Measurements from ENCODE around the gene FAM50B. TPM values are rescaled to one million over a fixed set of nuclear protein-coding genes. Genes with fewer than 3 reads are reported as not detected.

FAM50B gene
- total and polyA plus RNA-seq, 2 experiments from 2014 or later, result 4.4 to 4.8 TPM

- TF ChIP-seq ZNF462 (CRISPR knock-in tag; IDR thresholded peaks at IDR 0.05), result no peak
Observed at GRCh38 chr6:3879194-3879952, 30.2 kb downstream of the FAM50B start (continued).

- peaks cover 15% of the 10 kb centered on the region; the same call in 2 of the 3 replicates for H3K36me3 Mint-ChIP-seq (ENCODE audit: low read depth)
- no peak for DNase-seq (ENCODE audit: low spot score)
Observed at GRCh38 chr6:3881711-3882421, 32.7 kb downstream of the FAM50B start.

More at GRCh38 chr6:3881711-3882421, 32.7 kb downstream of the FAM50B start:
- peaks cover 4% of the 10 kb centered on the region for H3K27me3 Mint-ChIP-seq (ENCODE audit: insufficient read depth, low read depth, poor library complexity)
- Histone ChIP-seq H3K36me3 (ENCODE audit: insufficient read depth) (no peaks in the 10 kb centered on the region), H3K4me3 (no peak overlapping the region), H3K27ac (ENCODE audit: low read depth) (no peak overlapping the region), H3K4me2 (no peak overlapping the region), H3K4me1 (ENCODE audit: insufficient read depth) (no peaks in the 10 kb centered on the region), H4K20me1 (replicated peaks; ENCODE audit: insufficient read depth) (no peaks in the 10 kb centered on the region), H3K79me2 (replicated peaks; ENCODE audit: insufficient read depth) (no peaks in the 10 kb centered on the region), H3K9me2 (ENCODE audit: insufficient read depth) (no peaks in the 10 kb centered on the region), H3K27me3 (ENCODE audit: insufficient read depth) (no peaks in the 10 kb centered on the region), H3F3A (replicated peaks; ENCODE audit: low read depth) (no peaks in the 10 kb centered on the region), H2AFZ (no peak overlapping the region)
- no peak for ATAC-seq
- TF ChIP-seq ZNF331 (CRISPR knock-in tag; IDR thresholded peaks at IDR 0.05; ENCODE audit: low read depth) (no peak), POLR2AphosphoS5 (IDR thresholded peaks at IDR 0.05; ENCODE audit: low read depth) (no peak)
- H3K9me3 Mint-ChIP-seq, result peaks cover 15% of the 10 kb centered on the region
- H3K4me1 Mint-ChIP-seq, result peaks cover 8% of the 10 kb centered on the region
- no peak overlapping the region for H3K4me3 Mint-ChIP-seq
- no peak overlapping the region for H3K27ac Mint-ChIP-seq

All from GM23338 (cell line).